CD4-positive, alpha-beta T cell treated with Interleukin-10 for 1 hour (primary cell): ENCODE results near the gene FUT3.
"Not testable (repeated sequence)": the region's sequence is repeated elsewhere in the genome, so short reads cannot be mapped to it uniquely, and the experiment has no call there.

Experiments
- DNase-seq: peaks from one replicate; pipeline ENCODE4 v3.0.0-alpha.2; 2020

Gene FUT3

GRCh38 chr19:5851302-5851701, at the start of gene FUT3:
TSS of gene FUT3 (minus strand) at chr19:5851449.
- no peak for DNase-seq

- no peak for DNase-seq
These were observed 49.7 kb upstream of the FUT3 start for GRCh38 chr19:5900976-5901375.

GRCh38 chr19:5899728-5900526, 48.7 kb upstream of the FUT3 start:
- DNase-seq: no peak

- no peak for DNase-seq
These were observed 46.1 kb upstream of the FUT3 start for GRCh38 chr19:5897189-5897969.

GRCh38 chr19:5896365-5897076, 45.3 kb upstream of the FUT3 start:
- no peak for DNase-seq

- DNase-seq: no peak
These were observed 44.6 kb upstream of the FUT3 start for GRCh38 chr19:5895890-5896289.

GRCh38 chr19:5895409-5895808, 44.2 kb upstream of the FUT3 start:
- no peak for DNase-seq

GRCh38 chr19:5894704-5895349, 43.6 kb upstream of the FUT3 start:
- DNase-seq: no peak

- DNase-seq: no peak
These were observed 42.9 kb upstream of the FUT3 start for GRCh38 chr19:5893907-5894703.

GRCh38 chr19:5893296-5893903, 42.2 kb upstream of the FUT3 start:
- no peak for DNase-seq

- no peak for DNase-seq
These were observed 41.6 kb upstream of the FUT3 start for GRCh38 chr19:5892772-5893275.

- no peak for DNase-seq
These were observed 40.9 kb upstream of the FUT3 start for GRCh38 chr19:5891938-5892771.

- no peak for DNase-seq
These were observed 40.3 kb upstream of the FUT3 start for GRCh38 chr19:5891572-5891937.

- DNase-seq: no peak
These were observed 38.9 kb upstream of the FUT3 start for GRCh38 chr19:5890099-5890498.

- DNase-seq: no peak
These were observed 38.2 kb upstream of the FUT3 start for GRCh38 chr19:5889288-5889971.

GRCh38 chr19:5884065-5884811, 33.0 kb upstream of the FUT3 start:
- not testable (repeated sequence) for DNase-seq

GRCh38 chr19:5883157-5883873, 32.1 kb upstream of the FUT3 start:
- not testable (repeated sequence) for DNase-seq

GRCh38 chr19:5882421-5882968, 31.2 kb upstream of the FUT3 start:
- no peak for DNase-seq
